ENCODE results near the gene PER3.

Gene PER3

GRCh38 chr1:7839526-7839925 lies 55.4 kb downstream of the PER3 start:
- DNase-seq: no peak

GRCh38 chr1:7842517-7842916 lies 58.4 kb downstream of the PER3 start:
- DNase-seq: no peak

GRCh38 chr1:7845761-7846160 lies 61.7 kb downstream of the PER3 start:
- DNase-seq: no peak

GRCh38 chr1:7846656-7847055 lies 62.6 kb downstream of the PER3 start:
- DNase-seq: no peak

- no peak for DNase-seq
These were observed 63.5 kb downstream of the PER3 start for GRCh38 chr1:7847599-7847998.

GRCh38 chr1:7850786-7851185 lies 66.7 kb downstream of the PER3 start:
- no peak for DNase-seq

- DNase-seq: no peak
These were observed 69.0 kb downstream of the PER3 start, which contains the start of gene UTS2 for GRCh38 chr1:7852804-7853683. Gene UTS2, minus strand, starts transcription at chr1:7853065. Its CDS starts 62 bp downstream, at chr1:7853003.

- no peak for DNase-seq
These were observed 69.6 kb downstream of the PER3 start for GRCh38 chr1:7853684-7854026.

- no peak for DNase-seq
These were observed 72.3 kb downstream of the PER3 start for GRCh38 chr1:7856345-7856744.

- no peak for DNase-seq
These were observed 72.9 kb downstream of the PER3 start for GRCh38 chr1:7857000-7857399.

- no peak for DNase-seq
These were observed 73.9 kb downstream of the PER3 start for GRCh38 chr1:7857985-7858384.

- no peak for DNase-seq
These were observed 75.3 kb downstream of the PER3 start for GRCh38 chr1:7859406-7859805.

- DNase-seq: no peak
These were observed 76.0 kb downstream of the PER3 start for GRCh38 chr1:7860130-7860529.

- DNase-seq: no peak
These were observed 77.4 kb downstream of the PER3 start for GRCh38 chr1:7861452-7861851.

- DNase-seq: no peak
These were observed 78.3 kb downstream of the PER3 start for GRCh38 chr1:7862211-7863060.

GRCh38 chr1:7863756-7864328 lies 79.8 kb downstream of the PER3 start:
- no peak for DNase-seq

- no peak for DNase-seq
These were observed 81.9 kb downstream of the PER3 start for GRCh38 chr1:7865978-7866377.

GRCh38 chr1:7868070-7868780 lies 84.1 kb downstream of the PER3 start:
- no peak for DNase-seq

GRCh38 chr1:7869136-7869920 lies 85.2 kb downstream of the PER3 start:
- DNase-seq: no peak

GRCh38 chr1:7871136-7871535 lies 87.0 kb downstream of the PER3 start:
- no peak for DNase-seq

- DNase-seq: no peak
These were observed 90.0 kb downstream of the PER3 start for GRCh38 chr1:7873801-7874795.
